Right atrium auricular region (tissue), 2 donors: ENCODE results near the gene MINAR1. TPM values are rescaled to one million over a fixed set of nuclear protein-coding genes. Genes with fewer than 3 reads are reported as not detected.

Experiments
- DNase-seq: peaks from one replicate; pipeline ENCODE4 v3.0.0-alpha.2; 2019; ENCODE audit warnings: low spot score
- H3K27ac ChIP-seq, 2 donors: fragments of 200-600 bp; sonication (generic); 1 replicate in 1 of 2; 2 replicates in 1 of 2; pipeline ENCODE4 v1.5.1; 2016 to 2019
- H3K27me3 ChIP-seq, 2 donors: fragments of 200-600 bp; sonication (generic); one replicate each; pipeline versions ENCODE4 v1.5.1 to v1.6.0; 2017 to 2019
- H3K36me3 ChIP-seq: fragments of 200-600 bp; sonication (generic); one replicate; pipeline ENCODE4 v1.5.1; 2016
- H3K4me1 ChIP-seq, 2 donors: fragments of 200-600 bp; sonication (generic); one replicate each; pipeline versions ENCODE4 v1.5.1 to v1.6.0; 2017 to 2019
- H3K4me3 ChIP-seq, 2 donors: fragments of 200-600 bp; sonication (generic); 1 replicate in 1 of 2; 2 replicates in 1 of 2; pipeline ENCODE4 v1.5.1; 2017 to 2019; ENCODE audit warnings: mild to moderate bottlenecking in 1 of 2, moderate library complexity in 1 of 2
- H3K9me3 ChIP-seq, 2 donors: fragments of 200-600 bp; sonication (generic); one replicate each; pipeline ENCODE4 v1.5.1; 2019
- total RNA-seq, 2 donors: library from RNA; depleted of rRNA; stranded (reverse); fragments of >200 nt; gene quantifications; one replicate each; pipeline ENCODE4 v1.1.0, GENCODE V29; 2016
- TF ChIP-seq, protein P1 (sequence below), 2 donors: fragments of 200-600 bp; sonication (generic); IDR thresholded peaks; one replicate each; pipeline ENCODE4 v1.5.1; 2019; ENCODE audit warnings: antibody characterized with exemption in 2 of 2

MINAR1 gene
- total RNA-seq, 2 donors from 2014 or later, result 0.07 to 0.20 TPM

DNA sequence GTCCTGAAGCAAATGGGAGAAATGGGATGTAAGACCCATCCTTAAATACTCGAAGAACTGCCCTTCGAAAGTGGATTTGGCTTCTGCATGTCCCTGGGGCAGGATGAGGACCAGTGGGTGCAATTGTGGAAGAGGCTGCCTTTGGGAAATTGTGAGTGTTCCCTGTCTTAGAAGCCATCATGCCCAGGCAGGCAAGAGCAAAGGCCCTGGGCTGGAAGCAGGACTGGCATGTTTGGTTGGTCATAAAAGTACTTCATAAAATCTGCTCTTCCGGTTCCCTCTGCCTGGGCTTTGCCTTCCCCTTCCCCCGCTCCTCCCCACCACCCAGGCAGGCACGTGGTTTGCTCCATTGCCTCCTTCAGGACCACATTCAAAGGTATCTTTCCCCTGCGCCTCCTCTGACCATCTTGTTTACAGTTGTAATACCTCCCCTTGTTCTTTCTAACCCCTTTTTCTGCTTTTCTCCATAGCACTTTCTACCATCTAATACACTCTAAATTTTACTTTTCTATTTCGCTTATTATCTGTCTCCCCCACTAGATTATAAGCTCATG lies 8.3 kb downstream of the MINAR1 start:
- DNase-seq, result no peak
- no peaks in the 10 kb centered on the region for H3K36me3 ChIP-seq
- H3K9me3 ChIP-seq, result peaks cover 0 to 1% of the 10 kb centered on the region in 2 donors
- no peak overlapping the region for H3K4me3 ChIP-seq
- no peak overlapping the region for H3K27ac ChIP-seq
- TF ChIP-seq, protein P1, sequence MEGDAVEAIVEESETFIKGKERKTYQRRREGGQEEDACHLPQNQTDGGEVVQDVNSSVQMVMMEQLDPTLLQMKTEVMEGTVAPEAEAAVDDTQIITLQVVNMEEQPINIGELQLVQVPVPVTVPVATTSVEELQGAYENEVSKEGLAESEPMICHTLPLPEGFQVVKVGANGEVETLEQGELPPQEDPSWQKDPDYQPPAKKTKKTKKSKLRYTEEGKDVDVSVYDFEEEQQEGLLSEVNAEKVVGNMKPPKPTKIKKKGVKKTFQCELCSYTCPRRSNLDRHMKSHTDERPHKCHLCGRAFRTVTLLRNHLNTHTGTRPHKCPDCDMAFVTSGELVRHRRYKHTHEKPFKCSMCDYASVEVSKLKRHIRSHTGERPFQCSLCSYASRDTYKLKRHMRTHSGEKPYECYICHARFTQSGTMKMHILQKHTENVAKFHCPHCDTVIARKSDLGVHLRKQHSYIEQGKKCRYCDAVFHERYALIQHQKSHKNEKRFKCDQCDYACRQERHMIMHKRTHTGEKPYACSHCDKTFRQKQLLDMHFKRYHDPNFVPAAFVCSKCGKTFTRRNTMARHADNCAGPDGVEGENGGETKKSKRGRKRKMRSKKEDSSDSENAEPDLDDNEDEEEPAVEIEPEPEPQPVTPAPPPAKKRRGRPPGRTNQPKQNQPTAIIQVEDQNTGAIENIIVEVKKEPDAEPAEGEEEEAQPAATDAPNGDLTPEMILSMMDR (IDR thresholded peaks at IDR 0.05), result no peak
- no peaks in the 10 kb centered on the region for H3K27me3 ChIP-seq
- H3K4me1 ChIP-seq, result no peaks in the 10 kb centered on the region

- Histone ChIP-seq H3K9me3 (peaks cover 0 to 25% of the 10 kb centered on the region in 2 donors), H3K4me3 (no peak overlapping the region), H3K36me3 (no peaks in the 10 kb centered on the region), H3K4me1 (no peaks in the 10 kb centered on the region), H3K27ac (no peak overlapping the region), H3K27me3 (no peaks in the 10 kb centered on the region)
- DNase-seq, result no peak
- TF ChIP-seq, protein P1 (IDR thresholded peaks at IDR 0.05), result no peak
Observed at GRCh38 chr15:79442911-79443310, 10.8 kb downstream of the MINAR1 start.

GRCh38 chr15:79447060-79447459 lies 14.9 kb downstream of the MINAR1 start:
- Histone ChIP-seq H3K9me3 (peaks cover 0 to 25% of the 10 kb centered on the region in 2 donors), H3K4me3 (no peak overlapping the region), H3K27me3 (no peaks in the 10 kb centered on the region), H3K4me1 (no peaks in the 10 kb centered on the region), H3K36me3 (no peaks in the 10 kb centered on the region), H3K27ac (no peak overlapping the region)
- no peak for DNase-seq
- TF ChIP-seq, protein P1 (IDR thresholded peaks at IDR 0.05), result no peak

DNA sequence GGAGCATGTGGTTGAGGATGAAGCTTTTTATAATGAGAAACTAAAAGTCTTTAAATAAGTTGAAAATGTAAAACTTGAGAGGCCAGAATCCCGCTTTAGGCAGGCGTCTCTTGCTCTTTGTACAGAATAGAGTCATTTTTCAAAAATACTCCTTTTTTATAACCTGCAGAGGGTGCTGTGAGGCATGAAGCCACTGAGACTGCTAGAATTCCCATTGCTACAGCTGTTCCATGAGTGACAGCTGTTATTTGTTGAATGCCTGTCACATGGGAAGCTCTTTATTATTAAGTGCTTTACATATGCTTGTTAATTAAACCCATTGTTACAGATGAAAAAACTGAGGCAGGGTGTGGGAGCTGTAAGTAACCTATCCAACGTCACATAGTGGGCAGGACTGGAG lies 18.5 kb downstream of the MINAR1 start:
- Histone ChIP-seq H3K4me1 (no peaks in the 10 kb centered on the region), H3K9me3 (peaks cover 0 to 22% of the 10 kb centered on the region in 2 donors), H3K27me3 (no peaks in the 10 kb centered on the region), H3K36me3 (no peaks in the 10 kb centered on the region), H3K27ac (no peak overlapping the region), H3K4me3 (no peak overlapping the region)
- TF ChIP-seq, protein P1 (IDR thresholded peaks at IDR 0.05), result no peak
- DNase-seq, result no peak

GRCh38 chr15:79451361-79451999 lies 19.3 kb downstream of the MINAR1 start:
- H3K27me3 ChIP-seq, result no peaks in the 10 kb centered on the region
- H3K27ac ChIP-seq, result no peak overlapping the region
- H3K36me3 ChIP-seq, result no peaks in the 10 kb centered on the region
- TF ChIP-seq, protein P1 (IDR thresholded peaks at IDR 0.05), result no peak
- H3K4me1 ChIP-seq, result no peaks in the 10 kb centered on the region
- DNase-seq, result no peak
- no peak overlapping the region for H3K4me3 ChIP-seq
- peaks cover 0 to 13% of the 10 kb centered on the region in 2 donors for H3K9me3 ChIP-seq
